ENCODE measurements around the gene TMEM191C.
"Not testable (repeated sequence)": the region's sequence is repeated elsewhere in the genome, so short reads cannot be mapped to it uniquely, and the experiment has no call there.

Gene TMEM191C

GRCh38 chr22:21472984-21473383 is 5.8 kb downstream of the TMEM191C start:
- DNase-seq, result not testable (repeated sequence)

- not testable (repeated sequence) for DNase-seq
Measured at GRCh38 chr22:21473664-21474063, 6.5 kb downstream of the TMEM191C start.

- DNase-seq, result not testable (repeated sequence)
Measured at GRCh38 chr22:21484039-21484438, 16.9 kb downstream of the TMEM191C start.

- not testable (repeated sequence) for DNase-seq
Measured at GRCh38 chr22:21487723-21488122, 20.5 kb downstream of the TMEM191C start.

GRCh38 chr22:21489149-21489680 is 22.0 kb downstream of the TMEM191C start:
- not testable (repeated sequence) for DNase-seq

- DNase-seq, result not testable (repeated sequence)
Measured at GRCh38 chr22:21490556-21490955, 23.4 kb downstream of the TMEM191C start.

GRCh38 chr22:21492271-21492670 is 25.1 kb downstream of the TMEM191C start:
- DNase-seq, result not testable (repeated sequence)

- DNase-seq, result not testable (repeated sequence)
Measured at GRCh38 chr22:21493789-21494782, 26.9 kb downstream of the TMEM191C start.

GRCh38 chr22:21497984-21498383 is 30.8 kb downstream of the TMEM191C start:
- DNase-seq, result not testable (repeated sequence)

- DNase-seq, result not testable (repeated sequence)
Measured at GRCh38 chr22:21498489-21498888, 31.3 kb downstream of the TMEM191C start.

- DNase-seq, result not testable (repeated sequence)
Measured at GRCh38 chr22:21499623-21500506, 32.7 kb downstream of the TMEM191C start.

GRCh38 chr22:21510397-21510796 is 43.2 kb downstream of the TMEM191C start:
- not testable (repeated sequence) for DNase-seq

- DNase-seq, result not testable (repeated sequence)
Measured at GRCh38 chr22:21512022-21512421, 44.8 kb downstream of the TMEM191C start.

- not testable (repeated sequence) for DNase-seq
Measured at GRCh38 chr22:21514117-21514516, 46.9 kb downstream of the TMEM191C start.

GRCh38 chr22:21515234-21515633 is 48.0 kb downstream of the TMEM191C start:
- DNase-seq, result not testable (repeated sequence)

GRCh38 chr22:21516522-21516921 is 49.3 kb downstream of the TMEM191C start:
- not testable (repeated sequence) for DNase-seq

- not testable (repeated sequence) for DNase-seq
Measured at GRCh38 chr22:21516970-21517764, 50.0 kb downstream of the TMEM191C start.

All from anterior cingulate cortex (tissue), 58 donors.